ENCODE measurements around the gene OR2AK2.

DNA sequence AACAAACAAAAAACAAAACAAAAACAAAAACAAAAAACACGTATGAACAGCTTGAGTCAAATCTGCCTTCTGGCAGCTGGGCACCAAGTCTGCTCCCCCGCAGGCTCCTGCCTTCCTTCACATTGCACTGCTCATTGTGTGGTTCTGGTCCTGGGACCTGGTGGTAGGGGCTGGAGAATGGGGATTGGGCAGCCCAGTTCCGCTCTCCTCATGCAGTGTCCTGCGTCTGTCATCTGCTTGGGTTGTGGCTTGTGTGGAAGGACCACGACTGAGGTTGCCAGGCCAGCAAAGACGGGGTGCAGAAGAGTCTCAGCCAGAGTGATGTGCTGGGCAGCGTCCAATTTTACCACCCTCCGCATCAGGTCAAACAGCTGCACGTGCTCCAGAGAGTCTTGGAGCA, 29.3 kb upstream of the OR2AK2 start:
- TF ChIP-seq CTCF (IDR thresholded peaks at IDR 0.05; ENCODE audit: low read length) (no peak), EZH2phosphoT487 (IDR thresholded peaks at IDR 0.05; ENCODE audit: low read length) (no peak), EZH2 (optimal IDR thresholded peaks at IDR 0.05; ENCODE audit: low read depth, low read length) (no peak)
